B cell (primary cell): ENCODE results near the gene GNAL. TPM values are rescaled to one million over a fixed set of nuclear protein-coding genes. Genes with fewer than 3 reads are reported as not detected.

Experiments
- ATAC-seq: fragments of 200-7000 bp; cut with Tn5 transposase; one replicate; pipeline ENCODE4 v1.10.0; 2021; ENCODE audit warnings: low read depth, mild to moderate bottlenecking, moderate number of reproducible peaks, moderate library complexity
- CTCF ChIA-PET: fragments of 350-600 bp; sonication (Branson Sonifier 250); formaldehyde crosslinking; loops from one replicate; lab custom pipeline; 2021; ENCODE audit warnings: antibody characterized with exemption, inconsistent platforms; lab: Charles Lee
- POLR2A ChIA-PET: fragments of 350-600 bp; sonication (Branson Sonifier 250); formaldehyde crosslinking; loops from one replicate; lab custom pipeline; 2021; ENCODE audit warnings: antibody characterized with exemption; lab: Charles Lee
- DNase-seq: peaks from one replicate; pipeline ENCODE4 v3.0.0; 2013
- H2AFZ ChIP-seq: 2 replicates; pipeline ENCODE4 v1.6.1; 2012; ENCODE audit warnings: mild to moderate bottlenecking, low read depth, low read length; ENCODE audit not compliant: insufficient read depth, poor library complexity, severe bottlenecking
- H3K27ac ChIP-seq, 2 donors: 1 replicate in 1 of 2; 2 replicates in 1 of 2; pipeline ENCODE4 v1.5.1; 2012 to 2013; ENCODE audit warnings: low read length in 2 of 2, mild to moderate bottlenecking in 2 of 2, moderate library complexity in 1 of 2
- H3K27me3 ChIP-seq, 4 experiments: fragments of 200-600 bp in 1 of 4; sonication (generic) in 1 of 4; replicated peaks in 1 of 4; 1 replicate in 2 of 4; 2 replicates in 2 of 4; pipeline versions ENCODE4 v1.6.1 to v1.7.0; 2013 to 2016; ENCODE audit warnings: low read length in 3 of 4, mild to moderate bottlenecking in 2 of 4, mixed read lengths in 1 of 4, moderate library complexity in 1 of 4; ENCODE audit not compliant: insufficient read depth in 4 of 4, control insufficient read depth in 3 of 4; ENCODE audit errors: control extremely low read depth in 1 of 4
- H3K36me3 ChIP-seq, 2 experiments: replicated peaks in 1 of 2; 1 replicate in 1 of 2; 2 replicates in 1 of 2; pipeline versions ENCODE4 v1.6.1 to v1.7.1; 2013; ENCODE audit warnings: low read length in 1 of 2; ENCODE audit not compliant: insufficient read depth in 2 of 2, control insufficient read depth in 1 of 2; ENCODE audit errors: control extremely low read depth in 1 of 2, extremely low read depth in 1 of 2
- H3K4me1 ChIP-seq, 2 donors: fragments of 200-600 bp in 1 of 2; sonication (generic) in 1 of 2; 1 replicate in 1 of 2; 2 replicates in 1 of 2; pipeline versions ENCODE4 v1.5.1 to v1.6.1; 2013 to 2017; ENCODE audit warnings: low read length in 2 of 2; ENCODE audit not compliant: control insufficient read depth in 2 of 2, insufficient read depth in 2 of 2
- H3K4me2 ChIP-seq: replicated peaks from 2 replicates; pipeline ENCODE3; 2012; ENCODE audit warnings: mild to moderate bottlenecking, low read depth, low read length; ENCODE audit not compliant: poor library complexity, severe bottlenecking
- H3K4me3 ChIP-seq, 5 experiments: fragments of 200-600 bp in 1 of 5; sonication (generic) in 1 of 5; 1 replicate in 3 of 5; 2 replicates in 2 of 5; pipeline versions ENCODE4 v1.5.1 to v1.7.0; 2011 to 2016; ENCODE audit warnings: low read length in 4 of 5, mild to moderate bottlenecking in 4 of 5, low read depth in 2 of 5, control low read depth in 1 of 5, moderate library complexity in 1 of 5; ENCODE audit not compliant: insufficient read depth in 1 of 5; ENCODE audit errors: control extremely low read depth in 1 of 5, extremely low read depth in 1 of 5
- H3K79me2 ChIP-seq: fragments of 200-600 bp; sonication (generic); one replicate; pipeline ENCODE4 v1.6.0; 2016; ENCODE audit warnings: low read length; ENCODE audit not compliant: control insufficient read depth, insufficient read depth
- H3K9ac ChIP-seq: fragments of 200-600 bp; sonication (generic); 2 replicates; pipeline ENCODE4 v1.6.1; 2017; ENCODE audit warnings: mild to moderate bottlenecking, low read length, moderate library complexity
- H3K9me3 ChIP-seq, 3 donors: one replicate each; pipeline versions ENCODE4 v1.6.1 to v1.7.1; 2013; ENCODE audit warnings: low read length in 2 of 3; ENCODE audit not compliant: control insufficient read depth in 2 of 3, insufficient read depth in 1 of 3; ENCODE audit errors: control extremely low read depth in 1 of 3
- H4K20me1 ChIP-seq: 2 replicates; pipeline ENCODE4 v1.6.0; 2012; ENCODE audit warnings: mild to moderate bottlenecking, low read length; ENCODE audit not compliant: insufficient read depth, control insufficient read depth, poor library complexity, severe bottlenecking
- H3K27ac Mint-ChIP-seq: one replicate; pipeline ENCODE4 v1.8.0; 2021; ENCODE audit warnings: mixed read lengths
- H3K27me3 Mint-ChIP-seq: one replicate; pipeline ENCODE4 v1.8.0; 2021; ENCODE audit warnings: mixed read lengths
- H3K4me1 Mint-ChIP-seq: one replicate; pipeline ENCODE4 v1.8.0; 2021; ENCODE audit warnings: mixed read lengths
- H3K4me3 Mint-ChIP-seq: one replicate; pipeline ENCODE4 v1.8.0; 2021; ENCODE audit warnings: mixed read lengths
- H3K9me3 Mint-ChIP-seq: one replicate; pipeline ENCODE4 v1.8.0; 2022; ENCODE audit warnings: mixed read lengths; ENCODE audit not compliant: insufficient read depth
- CTCF ChIP-seq: fragments of 200-600 bp; IDR thresholded peaks from one replicate; pipeline ENCODE4 v1.8.0; 2022; ENCODE audit warnings: antibody characterized with exemption, mild to moderate bottlenecking
- EZH2 ChIP-seq: IDR thresholded peaks from 2 replicates; pipeline ENCODE4 v1.6.1; 2012; ENCODE audit warnings: borderline replicate concordance, low read depth, mild to moderate bottlenecking, moderate library complexity, low read length; ENCODE audit not compliant: insufficient read depth, poor library complexity, severe bottlenecking
- WGBS: methylation state at CpG from one replicate; pipeline ENCODE4 v1.1.5; 2013; ENCODE audit warnings: missing lambda C conversion rate; ENCODE audit not compliant: insufficient coverage; 5-methylcytosine and 5-hydroxymethylcytosine counted together
- intact Hi-C: fragments of 100-400 bp; cut with micrococcal nuclease; formaldehyde crosslinking; loops from one replicate; pipeline ENCODE4 v1.10.0; 2022
- polyA plus RNA-seq: library from polyadenylated mRNA; depleted of rRNA; stranded (reverse); fragments of >200 nt; gene quantifications from 2 replicates; pipeline ENCODE4 v1.2.3, GENCODE V29; 2012
- total RNA-seq, 2 donors: library from RNA; stranded (reverse); fragments of 120-200 nt in 1 of 2; gene quantifications; 1 replicate in 1 of 2; 2 replicates in 1 of 2; pipeline versions ENCODE4 v1.2.3 to v1.2.4, GENCODE V29; 2013 to 2022

GNAL gene
- total and polyA plus RNA-seq, 2 donors (not counting 1 experiment from before 2014, with no cell fraction given): 0.01 to 0.12 TPM

GRCh38 chr18:11901826-11902438 is 212.9 kb downstream of the GNAL start:
- H2AFZ ChIP-seq: no peak overlapping the region
- WGBS: 100% methylated on average over 1 of the region's 5 CpGs
- H3K27me3 Mint-ChIP-seq: no peaks in the 10 kb centered on the region
- no peaks in the 10 kb centered on the region for H3K27me3 ChIP-seq
- H3K27ac ChIP-seq: no peak overlapping the region
- no peak for ATAC-seq
- H3K9ac ChIP-seq: no peak overlapping the region
- DNase-seq: no peak
- intact Hi-C loops: no loop called here
- H3K4me1 ChIP-seq: peaks cover under 1 to 1% of the 10 kb centered on the region in 2 donors
- no peaks in the 10 kb centered on the region for H3K9me3 ChIP-seq
- peaks cover 5% of the 10 kb centered on the region for H3K4me1 Mint-ChIP-seq
- H3K4me3 ChIP-seq: no peak overlapping the region
- no peaks in the 10 kb centered on the region for H4K20me1 ChIP-seq
- POLR2A ChIA-PET: no interaction called here
- peaks cover 13% of the 10 kb centered on the region for H3K79me2 ChIP-seq
- H3K36me3 ChIP-seq: peaks cover 0 to 42% of the 10 kb centered on the region in 2 experiments
- no peaks in the 10 kb centered on the region for H3K9me3 Mint-ChIP-seq
- CTCF ChIA-PET: no interaction called here
- H3K4me3 Mint-ChIP-seq: no peak overlapping the region
- H3K27ac Mint-ChIP-seq: no peak overlapping the region
- TF ChIP-seq CTCF: no peak
- TF ChIP-seq EZH2: no peak
- no peak overlapping the region for H3K4me2 ChIP-seq

GRCh38 chr18:11902522-11903292 is 213.6 kb downstream of the GNAL start:
- Histone ChIP-seq H3K79me2 (peaks cover 21% of the 10 kb centered on the region), H3K27me3 (no peaks in the 10 kb centered on the region), H3K9ac (no peak overlapping the region), H3K4me3 (no peak overlapping the region), H3K4me1 (peaks cover 8 to 9% of the 10 kb centered on the region in 2 donors), H3K9me3 (no peaks in the 10 kb centered on the region), H3K4me2 (no peak overlapping the region), H2AFZ (no peak overlapping the region), H4K20me1 (no peaks in the 10 kb centered on the region), H3K27ac (no peak overlapping the region), H3K36me3 (peaks cover 0 to 36% of the 10 kb centered on the region in 2 experiments)
- TF ChIP-seq EZH2 (no peak), CTCF (no peak)
- peaks cover 10% of the 10 kb centered on the region for H3K4me1 Mint-ChIP-seq
- DNase-seq (no peak), ATAC-seq (no peak)
- no peak overlapping the region for H3K4me3 Mint-ChIP-seq
- intact Hi-C loops: no loop called here
- no peaks in the 10 kb centered on the region for H3K27me3 Mint-ChIP-seq
- no peaks in the 10 kb centered on the region for H3K9me3 Mint-ChIP-seq
- ChIA-PET CTCF (no interaction called here), POLR2A (no interaction called here)
- no peak overlapping the region for H3K27ac Mint-ChIP-seq
- 96% methylated on average over 5 of the region's 7 CpGs for WGBS
